Endometrial microvascular endothelial cells (primary cell): ENCODE data around the gene ZBTB32. TPM values are rescaled to one million over a fixed set of nuclear protein-coding genes. Genes with fewer than 3 reads are reported as not detected.

Source experiments
- in situ Hi-C: cut with HindIII; loops from 2 replicates; pipeline ENCODE4 v1.10.0; 2017; ENCODE audit warnings: low sequenced_read_pairs, low pct_unique_long_range_greater_than_20kb; ENCODE audit errors: inconsistent ontology term
- total RNA-seq: library from RNA; depleted of rRNA; stranded (reverse); fragments of >200 nt; gene quantifications from one replicate; pipeline ENCODE4 v1.2.3, GENCODE V29; 2015; ENCODE audit errors: inconsistent ontology term

The ZBTB32 gene
- total RNA-seq, 1 donor from 2014 or later = not detected

DNA sequence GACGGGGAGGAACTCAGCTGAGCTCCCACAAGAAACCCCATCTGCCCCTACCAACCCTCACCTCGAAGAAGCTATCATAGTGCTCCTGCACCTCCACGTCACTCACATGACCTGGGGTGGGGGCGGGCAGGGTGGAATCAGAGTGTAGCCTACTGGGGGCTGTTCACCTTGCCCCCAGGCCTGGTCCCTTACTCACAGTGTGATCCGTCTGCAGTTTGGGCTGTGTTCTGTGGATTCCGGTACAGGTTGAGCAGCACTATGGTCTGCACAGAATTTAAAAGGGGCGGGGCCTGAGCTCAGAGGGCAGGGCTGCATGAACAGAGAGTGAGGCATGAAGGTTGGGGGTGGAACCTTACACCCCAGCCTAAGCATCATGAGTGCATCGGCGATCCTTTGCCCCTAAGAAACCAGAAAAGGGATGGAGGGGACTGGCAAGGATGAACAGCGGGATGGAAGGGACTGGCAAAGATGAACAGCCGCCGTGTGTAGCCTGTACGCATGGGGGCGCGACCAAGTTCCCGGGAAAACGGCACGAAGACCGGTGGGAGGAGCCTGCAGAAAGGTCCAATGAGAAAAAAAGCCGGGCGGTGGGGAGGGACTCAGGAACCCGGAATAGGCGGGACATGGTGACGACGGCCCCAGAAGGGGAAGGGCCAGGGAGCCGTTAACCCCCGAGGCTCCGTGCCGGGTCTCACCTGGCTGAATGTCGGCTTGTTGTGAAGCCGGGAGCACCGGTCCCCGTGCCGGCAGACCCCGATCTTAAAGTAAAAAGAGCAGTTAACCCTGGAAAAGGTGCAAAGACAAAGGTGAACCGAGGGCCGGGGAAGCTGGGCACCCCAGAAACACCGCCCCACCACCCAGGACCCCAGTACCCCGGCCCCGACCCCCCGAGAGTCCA lies 40.3 kb downstream of the ZBTB32 start:
- in situ Hi-C loops = no loop called here

DNA sequence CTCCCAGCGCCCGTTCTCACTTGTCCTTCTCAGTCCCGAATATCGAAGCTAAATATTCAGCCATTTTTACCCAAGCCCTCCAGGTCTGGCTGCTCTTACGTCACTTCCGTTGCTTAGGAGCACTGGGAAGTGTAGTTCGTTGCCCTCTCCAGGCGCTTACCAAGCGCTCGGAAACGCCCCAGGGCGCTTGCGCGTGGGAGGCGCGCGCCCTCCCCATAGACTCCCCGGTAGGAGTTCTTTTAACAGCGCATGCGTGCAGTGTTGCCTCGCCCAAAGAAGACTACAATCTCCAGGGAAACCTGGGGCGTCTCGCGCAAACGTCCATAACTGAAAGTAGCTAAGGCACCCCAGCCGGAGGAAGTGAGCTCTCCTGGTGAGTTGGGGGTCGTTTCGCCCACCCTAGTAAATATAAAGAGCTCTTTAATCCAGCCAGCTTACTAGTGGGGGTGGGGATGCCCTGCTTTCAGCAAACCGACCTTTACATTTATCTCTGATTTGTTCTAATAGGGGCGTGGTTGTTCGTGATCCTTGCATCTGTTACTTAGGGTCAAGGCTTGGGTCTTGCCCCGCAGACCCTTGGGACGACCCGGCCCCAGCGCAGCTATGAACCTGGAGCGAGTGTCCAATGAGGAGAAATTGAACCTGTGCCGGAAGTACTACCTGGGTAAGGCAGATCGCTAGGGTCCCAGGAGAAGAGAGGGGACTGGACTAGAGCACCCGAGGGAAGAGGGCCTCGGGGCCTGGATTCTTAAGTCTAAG lies 41.1 kb downstream of the ZBTB32 start, which contains the start of the genes PSENEN and U2AF1L4:
Gene PSENEN, plus strand, starts transcription at position 324 of the 759 bp plus-strand sequence. Its CDS starts 280 bp downstream, at position 604.
Gene U2AF1L4, minus strand, starts transcription at position 91 of the 759 bp plus-strand sequence. Its CDS starts 27 bp downstream, at position 64.
- in situ Hi-C loops = no loop called here

DNA sequence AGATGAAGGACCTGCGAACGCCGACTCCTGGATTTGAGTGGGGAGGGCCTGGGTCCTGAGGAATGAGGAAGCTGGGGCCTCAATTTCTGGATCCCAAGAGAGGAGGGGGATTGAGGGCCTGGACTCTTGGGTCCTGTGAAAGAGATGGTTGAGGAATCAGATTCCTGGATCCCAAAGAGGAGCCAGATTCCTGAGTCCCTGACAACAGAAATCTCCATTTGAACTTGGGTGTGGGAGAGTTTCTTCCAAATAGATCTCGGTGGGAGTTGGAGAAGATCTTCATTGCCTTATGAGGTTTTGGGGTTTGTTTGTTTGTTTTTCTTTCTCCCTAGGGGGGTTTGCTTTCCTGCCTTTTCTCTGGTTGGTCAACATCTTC lies 41.7 kb downstream of the ZBTB32 start:
- in situ Hi-C loops = no loop called here

DNA sequence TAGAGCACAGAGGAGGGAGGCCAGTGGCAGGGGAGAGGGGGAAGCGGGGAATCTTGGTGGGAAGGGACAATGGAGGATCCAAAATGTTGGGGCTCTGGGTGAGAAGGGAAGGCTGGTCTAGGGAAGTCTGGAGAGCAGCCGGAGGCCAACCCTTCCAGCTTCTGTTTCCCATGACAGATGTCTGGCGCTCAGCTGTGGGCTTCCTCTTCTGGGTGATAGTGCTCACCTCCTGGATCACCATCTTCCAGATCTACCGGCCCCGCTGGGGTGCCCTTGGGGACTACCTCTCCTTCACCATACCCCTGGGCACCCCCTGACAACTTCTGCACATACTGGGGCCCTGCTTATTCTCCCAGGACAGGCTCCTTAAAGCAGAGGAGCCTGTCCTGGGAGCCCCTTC lies 42.2 kb downstream of the ZBTB32 start:
- in situ Hi-C loops = no loop called here

- in situ Hi-C loops = no loop called here
These were observed 44.0 kb downstream of the ZBTB32 start, which contains the start of gene LIN37 for GRCh38 chr19:35748106-35749020. TSS of gene LIN37 (plus strand) at chr19:35748576. CDS start at chr19:35748725, 149 bp downstream.

GRCh38 chr19:35750167-35750566 lies 45.8 kb downstream of the ZBTB32 start:
- in situ Hi-C loops = no loop called here

DNA sequence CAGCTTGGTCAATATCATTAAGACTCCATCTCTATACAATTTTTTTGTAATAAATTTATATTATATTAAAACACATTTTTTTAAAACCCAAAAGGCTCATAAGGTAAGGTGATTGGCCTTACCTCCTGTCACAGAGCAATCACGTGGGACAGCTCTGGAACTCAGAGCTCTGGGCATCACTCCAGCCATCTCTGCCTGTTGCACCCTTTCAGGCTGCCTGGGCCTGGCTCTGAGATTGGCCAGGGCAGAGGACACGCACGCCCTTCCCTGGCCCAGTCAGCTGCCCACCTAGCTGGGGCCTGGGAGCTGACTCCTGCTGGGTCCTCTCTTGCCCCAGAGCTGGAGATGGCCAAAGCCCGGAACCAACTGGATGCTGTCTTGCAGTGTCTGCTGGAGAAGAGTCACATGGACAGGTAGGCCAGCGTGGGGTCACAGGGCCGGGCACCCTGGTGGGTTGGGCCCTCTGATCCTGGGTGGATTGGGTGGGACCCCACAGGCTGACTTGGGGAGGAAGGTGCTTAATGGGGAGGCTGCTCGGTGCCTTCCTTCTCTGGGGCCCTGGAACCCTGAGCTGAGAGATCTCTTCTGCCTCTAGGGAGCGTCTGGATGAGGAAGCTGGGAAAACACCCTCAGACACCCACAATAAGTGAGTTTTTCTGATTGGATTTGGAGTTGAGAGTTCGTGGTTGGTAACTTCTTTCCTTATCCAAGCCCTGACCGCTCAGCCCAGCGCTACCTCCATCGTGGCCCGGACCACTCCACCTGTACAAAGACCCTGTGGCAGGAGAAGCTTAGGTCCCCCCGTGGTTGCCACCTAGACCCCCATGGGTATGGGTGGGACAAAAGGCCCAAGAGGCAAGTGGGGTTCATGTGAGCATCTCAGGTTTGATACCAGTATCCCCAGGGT lies 47.7 kb downstream of the ZBTB32 start:
- in situ Hi-C loops = no loop called here

DNA sequence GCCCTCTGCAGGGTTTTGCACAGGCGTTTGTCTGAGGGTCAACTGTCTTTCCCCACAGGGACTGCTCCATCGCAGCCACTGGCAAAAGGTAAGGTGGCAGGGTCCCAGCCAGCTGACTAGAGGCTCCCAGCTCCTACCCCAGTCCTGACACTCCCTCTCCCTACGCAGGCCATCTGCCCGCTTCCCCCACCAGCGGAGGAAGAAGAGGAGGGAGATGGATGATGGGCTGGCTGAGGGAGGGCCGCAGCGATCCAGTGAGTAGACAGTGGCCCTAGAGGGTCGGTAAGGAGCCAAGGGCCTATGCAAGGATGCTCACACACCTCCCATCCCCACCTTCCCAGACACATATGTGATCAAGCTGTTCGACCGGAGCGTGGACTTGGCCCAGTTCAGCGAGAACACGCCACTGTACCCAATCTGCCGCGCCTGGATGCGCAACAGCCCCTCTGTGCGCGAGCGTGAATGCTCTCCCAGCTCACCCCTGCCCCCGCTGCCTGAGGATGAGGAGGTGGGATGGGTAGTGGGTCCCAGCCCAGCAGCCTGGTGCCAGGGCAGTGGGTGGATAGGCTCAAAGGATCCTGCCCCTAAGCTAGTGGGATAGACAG lies 48.5 kb downstream of the ZBTB32 start:
- in situ Hi-C loops = no loop called here

GRCh38 chr19:35753634-35754369 lies 49.4 kb downstream of the ZBTB32 start:
- in situ Hi-C loops = no loop called here

- in situ Hi-C loops = no loop called here
These were observed 50.2 kb downstream of the ZBTB32 start for GRCh38 chr19:35754370-35755130.

GRCh38 chr19:35755131-35755549 lies 50.8 kb downstream of the ZBTB32 start:
- in situ Hi-C loops = no loop called here

DNA sequence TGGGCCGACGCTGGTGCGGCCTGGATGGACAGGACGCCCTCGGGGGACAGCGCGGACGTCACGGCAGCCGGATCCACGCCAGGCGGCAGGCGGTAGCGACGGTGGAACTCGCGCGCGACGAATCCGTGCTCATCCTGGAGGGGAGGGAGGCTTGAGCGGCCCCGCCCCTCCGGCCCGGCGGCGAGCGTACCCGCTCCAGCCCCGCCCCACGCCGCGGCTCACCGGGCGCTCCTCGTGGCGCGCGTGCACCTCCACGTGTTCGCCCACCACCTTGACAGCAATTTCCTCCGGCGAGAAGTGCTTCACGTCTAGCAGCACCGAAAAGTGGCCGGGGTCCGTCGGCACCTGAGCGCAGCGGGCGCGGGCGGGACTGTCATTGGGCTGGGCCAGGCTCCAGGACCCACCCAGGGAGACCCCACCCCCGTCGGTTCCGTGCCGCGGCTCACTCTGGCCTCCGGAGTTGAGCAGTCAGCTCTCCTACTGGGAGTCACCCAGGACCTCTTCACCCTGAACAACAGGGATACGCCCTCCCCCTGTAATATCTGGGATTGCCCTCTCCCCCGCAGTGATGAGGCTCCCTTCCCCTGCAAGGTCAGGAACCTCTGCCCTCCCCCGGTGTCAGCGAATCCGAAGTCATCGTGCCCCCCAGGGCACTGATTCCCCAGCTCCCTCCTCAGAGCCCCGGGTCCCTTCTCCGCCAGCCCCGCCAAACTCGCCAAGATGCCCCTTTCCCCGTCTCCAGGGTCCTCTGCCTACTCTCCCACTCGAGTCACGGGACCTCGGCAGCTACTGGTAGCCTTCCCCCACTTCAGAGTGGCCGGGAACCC lies 51.4 kb downstream of the ZBTB32 start:
- in situ Hi-C loops = no loop called here

- in situ Hi-C loops = no loop called here
These were observed 52.2 kb downstream of the ZBTB32 start, which contains the start of gene HSPB6 for GRCh38 chr19:35756377-35757230. TSS of gene HSPB6 (minus strand) at chr19:35757029. CDS start at chr19:35757008, 21 bp downstream.

- in situ Hi-C loops = no loop called here
These were observed 52.9 kb downstream of the ZBTB32 start for GRCh38 chr19:35757231-35757748.
